Transverse colon (tissue), 4 donors: ENCODE measurements around the gene LRIT1.

Experiments used
- CTCF ChIP-seq, 5 experiments: fragments of 200-600 bp in 3 of 5; fragments of 450-650 bp in 2 of 5; sonication (generic) in 3 of 5; IDR thresholded peaks; 1 replicate in 2 of 5; 2 replicates in 3 of 5; pipeline ENCODE4 v1.5.1; 2016 to 2017; ENCODE audit warnings: antibody characterized with exemption in 5 of 5, inconsistent platforms in 3 of 5, mild to moderate bottlenecking in 2 of 5, moderate library complexity in 1 of 5
- POLR2A ChIP-seq: fragments of 450-650 bp; IDR thresholded peaks from one replicate; pipeline ENCODE4 v1.6.1; 2016; ENCODE audit warnings: antibody characterized with exemption, mild to moderate bottlenecking, moderate library complexity
- POLR2AphosphoS5 ChIP-seq, 3 donors: sonication (generic); formaldehyde crosslinking; IDR thresholded peaks; one replicate each; pipeline ENCODE4 v1.6.1; 2016; ENCODE audit warnings: antibody characterized with exemption in 3 of 3

DNA sequence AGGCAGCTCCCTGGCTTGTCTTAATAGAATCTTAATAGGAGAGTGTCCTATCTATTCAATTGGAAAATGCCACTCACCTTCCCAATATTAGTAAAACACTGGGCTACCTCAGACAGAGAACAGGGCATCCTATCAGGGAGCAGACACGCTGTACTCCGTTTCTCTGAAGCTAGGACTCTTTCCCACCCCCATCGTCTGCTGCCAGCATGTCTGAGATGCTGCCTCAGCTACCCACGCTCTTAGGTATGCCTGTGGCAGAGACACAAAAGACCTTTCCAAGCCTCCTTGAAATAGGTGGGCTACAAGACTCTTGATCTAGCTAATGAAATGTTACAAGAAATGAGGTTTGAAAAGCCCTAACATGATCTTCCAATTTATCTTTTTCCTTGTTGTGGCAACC, 13.5 kb downstream of the LRIT1 start:
- no peak for TF ChIP-seq POLR2A
- no peak for TF ChIP-seq CTCF (IDR thresholded peaks at IDR 0.05)
- TF ChIP-seq POLR2AphosphoS5 (IDR thresholded peaks at IDR 0.05), result no peak
